Activated CD8-positive, alpha-beta T cell treated with anti-CD3 and anti-CD28 coated beads for 36 hours (primary cell): ENCODE measurements around the gene PLAAT5. TPM values are rescaled to one million over a fixed set of nuclear protein-coding genes. Genes with fewer than 3 reads are reported as not detected.
"Not testable (repeated sequence)": the region's sequence is repeated elsewhere in the genome, so short reads cannot be mapped to it uniquely, and the experiment has no call there.

Experiments used
- ATAC-seq: fragments of 200-7000 bp; cut with Tn5 transposase; one replicate; pipeline ENCODE4 v1.10.0; 2021; ENCODE audit warnings: mild to moderate bottlenecking, moderate library complexity
- CTCF ChIA-PET: fragments of 350-600 bp; sonication (Branson Sonifier 250); formaldehyde crosslinking; loops from one replicate; lab custom pipeline; 2021; ENCODE audit warnings: antibody characterized with exemption; lab: Charles Lee
- POLR2A ChIA-PET: fragments of 350-600 bp; sonication (Branson Sonifier 250); formaldehyde crosslinking; loops from one replicate; lab custom pipeline; 2021; ENCODE audit warnings: antibody characterized with exemption; lab: Charles Lee
- DNase-seq: peaks from one replicate; pipeline ENCODE4 v3.0.0-alpha.2; 2020
- H3K27ac Mint-ChIP-seq: one replicate; pipeline ENCODE4 v1.8.0; 2021; ENCODE audit warnings: mild to moderate bottlenecking, mixed read lengths
- H3K27me3 Mint-ChIP-seq: one replicate; pipeline ENCODE4 v1.8.0; 2021; ENCODE audit warnings: mixed read lengths
- H3K36me3 Mint-ChIP-seq: one replicate; pipeline ENCODE4 v1.8.0; 2021; ENCODE audit warnings: low read depth, mixed read lengths
- H3K4me1 Mint-ChIP-seq: one replicate; pipeline ENCODE4 v1.8.0; 2021; ENCODE audit warnings: low read depth, mixed read lengths
- H3K4me3 Mint-ChIP-seq: one replicate; pipeline ENCODE4 v1.8.0; 2021; ENCODE audit warnings: mild to moderate bottlenecking, moderate library complexity, mixed read lengths
- H3K9me3 Mint-ChIP-seq: one replicate; pipeline ENCODE4 v1.8.0; 2021; ENCODE audit warnings: mixed read lengths
- intact Hi-C: fragments of 100-400 bp; cut with micrococcal nuclease; formaldehyde crosslinking; loops from one replicate; pipeline ENCODE4 v1.10.0; 2022
- total RNA-seq, 2 experiments: library from RNA; stranded (reverse); gene quantifications; one replicate each; pipeline ENCODE4 v1.2.3, GENCODE V29; 2021
- TF ChIP-seq, protein P1 (sequence below): fragments of 200-600 bp; IDR thresholded peaks from one replicate; pipeline ENCODE4 v1.8.0; 2022; ENCODE audit warnings: antibody characterized with exemption, mild to moderate bottlenecking

PLAAT5 gene
- total RNA-seq, 2 experiments from 2014 or later, result 0.16 to 0.29 TPM

DNA sequence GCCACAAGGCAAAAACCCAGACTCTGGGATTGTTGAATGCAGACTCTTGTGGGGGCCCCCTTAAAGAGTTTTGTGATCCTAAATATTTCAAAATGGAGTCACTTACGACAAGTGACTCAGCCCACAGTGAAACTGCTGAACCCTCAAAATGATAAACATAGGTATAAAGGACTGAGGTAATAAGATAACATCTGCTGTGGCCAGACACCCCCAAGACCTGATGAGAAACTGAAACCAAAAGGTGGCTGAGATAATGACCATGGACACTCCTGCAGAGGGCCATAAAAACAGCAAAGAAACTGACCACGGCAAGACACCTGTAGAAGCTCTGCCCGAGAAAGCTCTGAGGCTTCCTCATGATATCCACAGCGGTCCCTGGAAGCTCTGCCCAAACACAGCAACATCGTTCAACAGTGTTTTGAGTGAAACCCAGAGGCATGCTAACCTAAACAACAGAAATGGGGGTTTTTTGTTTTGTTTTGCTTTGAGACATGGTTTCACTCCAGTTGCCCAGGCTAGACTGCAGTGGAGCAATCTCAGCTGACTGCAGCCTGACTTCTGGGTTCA is 44.0 kb upstream of the PLAAT5 start:
- Mint-ChIP-seq H3K4me1 (peaks cover 79% of the 10 kb centered on the region), H3K27me3 (no peaks in the 10 kb centered on the region), H3K27ac (peak overlapping the region; percentile 87), H3K36me3 (no peaks in the 10 kb centered on the region), H3K4me3 (peak overlapping the region; percentile 36), H3K9me3 (no peaks in the 10 kb centered on the region)
- CTCF ChIA-PET, result interaction anchor here (0.7 to 1.6 kb wide), 2 partner anchors 29 to 101 kb away, joined by 3 to 4 read pairs; no protein-coding TSS in a partner anchor
- POLR2A ChIA-PET, result interaction anchor here (0.8 to 6.4 kb wide), 5 partner anchors 17 to 566 kb away, joined by 3 to 107 read pairs (median 5); partner anchors contain the start of gene PLAAT2
- DNase-seq, result peak; percentile 43
- TF ChIP-seq, protein P1, sequence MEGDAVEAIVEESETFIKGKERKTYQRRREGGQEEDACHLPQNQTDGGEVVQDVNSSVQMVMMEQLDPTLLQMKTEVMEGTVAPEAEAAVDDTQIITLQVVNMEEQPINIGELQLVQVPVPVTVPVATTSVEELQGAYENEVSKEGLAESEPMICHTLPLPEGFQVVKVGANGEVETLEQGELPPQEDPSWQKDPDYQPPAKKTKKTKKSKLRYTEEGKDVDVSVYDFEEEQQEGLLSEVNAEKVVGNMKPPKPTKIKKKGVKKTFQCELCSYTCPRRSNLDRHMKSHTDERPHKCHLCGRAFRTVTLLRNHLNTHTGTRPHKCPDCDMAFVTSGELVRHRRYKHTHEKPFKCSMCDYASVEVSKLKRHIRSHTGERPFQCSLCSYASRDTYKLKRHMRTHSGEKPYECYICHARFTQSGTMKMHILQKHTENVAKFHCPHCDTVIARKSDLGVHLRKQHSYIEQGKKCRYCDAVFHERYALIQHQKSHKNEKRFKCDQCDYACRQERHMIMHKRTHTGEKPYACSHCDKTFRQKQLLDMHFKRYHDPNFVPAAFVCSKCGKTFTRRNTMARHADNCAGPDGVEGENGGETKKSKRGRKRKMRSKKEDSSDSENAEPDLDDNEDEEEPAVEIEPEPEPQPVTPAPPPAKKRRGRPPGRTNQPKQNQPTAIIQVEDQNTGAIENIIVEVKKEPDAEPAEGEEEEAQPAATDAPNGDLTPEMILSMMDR, result no peak
- intact Hi-C loops, result no loop called here
- peak; percentile 31 for ATAC-seq

DNA sequence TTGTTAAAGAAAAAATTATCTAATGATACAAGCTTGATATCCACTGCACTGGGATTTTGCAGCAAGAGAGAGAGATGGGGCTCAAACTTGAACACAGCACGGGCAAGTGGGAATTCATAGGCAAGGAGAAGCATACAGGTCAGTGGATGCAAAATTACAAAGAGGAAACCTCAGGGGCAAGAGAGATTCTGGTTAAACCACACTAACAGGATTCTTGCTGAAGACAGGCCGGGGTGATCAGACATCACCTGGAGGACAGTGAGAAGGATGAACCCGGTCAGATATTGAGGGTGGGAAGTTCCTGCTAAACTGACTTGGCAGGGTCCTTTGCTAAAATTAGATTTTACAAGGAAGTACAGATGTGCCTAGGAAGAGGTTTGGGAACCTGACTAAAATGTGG is 43.1 kb upstream of the PLAAT5 start:
- ATAC-seq, result no peak
- Mint-ChIP-seq H3K36me3 (no peaks in the 10 kb centered on the region), H3K27ac (peak overlapping the region; percentile 40), H3K9me3 (no peaks in the 10 kb centered on the region), H3K4me3 (no peak overlapping the region), H3K27me3 (no peaks in the 10 kb centered on the region), H3K4me1 (peaks cover 85% of the 10 kb centered on the region)
- intact Hi-C loops, result no loop called here
- TF ChIP-seq, protein P1, result no peak
- no peak for DNase-seq
- POLR2A ChIA-PET, result interaction anchor here (1.1 to 6.4 kb wide), 2 partner anchors 18 to 25 kb away, joined by 3 to 107 read pairs; no protein-coding TSS in a partner anchor
- CTCF ChIA-PET, result interaction anchor here (1.6 kb wide), 1 partner anchor 102 kb away, joined by 4 read pairs; no protein-coding TSS in a partner anchor

DNA sequence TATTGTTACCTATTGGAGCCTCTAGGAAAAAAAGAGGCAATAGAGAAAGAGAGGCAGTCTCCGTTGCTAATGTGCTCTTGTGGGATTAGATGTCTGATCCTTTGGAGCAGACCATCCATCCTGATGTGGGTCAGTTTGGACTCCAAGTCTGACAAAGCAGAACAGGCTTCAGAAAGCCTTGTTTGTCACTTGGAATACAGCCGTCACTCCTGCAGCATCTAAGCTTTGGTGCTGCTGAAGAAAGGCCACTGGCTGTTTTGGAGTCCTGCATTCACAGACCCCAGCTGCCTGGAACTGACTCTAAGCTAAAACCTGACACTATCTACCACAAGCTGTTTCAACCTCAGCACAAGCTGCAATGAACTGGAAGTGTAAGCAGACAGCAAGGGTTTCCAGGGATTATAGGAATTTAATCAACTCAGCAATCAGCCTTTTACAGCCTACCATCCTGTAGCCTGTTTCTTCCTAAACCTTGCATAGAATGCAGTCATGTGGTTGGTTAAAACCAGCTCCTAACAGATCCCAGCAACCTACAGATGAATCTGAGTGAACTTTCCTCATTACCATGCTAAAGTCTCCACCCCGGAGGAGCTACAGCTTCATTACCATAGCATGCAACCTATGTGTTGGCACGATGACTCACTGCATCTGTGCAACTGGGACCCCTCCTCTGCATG is 42.0 kb upstream of the PLAAT5 start:
- Mint-ChIP-seq H3K36me3 (no peaks in the 10 kb centered on the region), H3K27me3 (no peaks in the 10 kb centered on the region), H3K4me1 (peaks cover 79% of the 10 kb centered on the region), H3K4me3 (no peak overlapping the region), H3K27ac (peak overlapping the region; percentile 48), H3K9me3 (no peaks in the 10 kb centered on the region)
- ATAC-seq (no peak), DNase-seq (no peak)
- POLR2A ChIA-PET, result interaction anchor here (0.8 to 2.7 kb wide), 3 partner anchors 14 to 90 kb away, joined by 3 to 8 read pairs (median 3); no protein-coding TSS in a partner anchor
- TF ChIP-seq, protein P1, result no peak
- intact Hi-C loops, result loop anchor here (2.0 kb wide), 1 partner anchor 34 kb away; no protein-coding TSS in a partner anchor
- CTCF ChIA-PET, result interaction anchor here (0.9 to 1.8 kb wide), 4 partner anchors 15 to 54 kb away, joined by 3 to 6 read pairs (median 4); no protein-coding TSS in a partner anchor

DNA sequence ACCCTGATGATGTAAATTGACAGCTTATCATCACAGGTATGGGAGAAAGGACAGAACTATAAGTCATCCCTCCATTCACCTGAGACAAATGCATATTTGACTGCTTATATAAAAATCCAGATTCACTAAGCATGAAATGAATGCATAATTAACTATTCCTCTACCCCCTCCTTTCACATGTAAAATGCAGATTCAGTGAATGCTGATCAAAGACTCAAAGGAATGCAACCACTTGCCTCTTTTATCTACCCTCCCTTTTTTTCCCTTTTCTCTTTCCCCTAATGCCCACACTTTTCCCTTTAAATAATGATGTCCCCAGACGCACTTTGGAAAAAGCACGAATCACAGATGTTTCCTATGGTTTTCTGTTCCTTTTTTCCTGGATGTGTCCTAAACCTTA is 41.1 kb upstream of the PLAAT5 start:
- no peak for DNase-seq
- Mint-ChIP-seq H3K4me3 (no peak overlapping the region), H3K27ac (peak overlapping the region; percentile 48), H3K9me3 (no peaks in the 10 kb centered on the region), H3K36me3 (no peaks in the 10 kb centered on the region), H3K27me3 (no peaks in the 10 kb centered on the region), H3K4me1 (peaks cover 72% of the 10 kb centered on the region)
- CTCF ChIA-PET, result interaction anchor here (1.1 to 1.8 kb wide), 3 partner anchors 34 to 53 kb away, joined by 3 to 6 read pairs (median 4); no protein-coding TSS in a partner anchor
- intact Hi-C loops, result loop anchor here (2.0 kb wide), 1 partner anchor 35 kb away; no protein-coding TSS in a partner anchor
- no peak for ATAC-seq
- TF ChIP-seq, protein P1, result no peak
- POLR2A ChIA-PET, result interaction anchor here (0.8 to 2.7 kb wide), 2 partner anchors 35 to 91 kb away, joined by 3 to 8 read pairs; no protein-coding TSS in a partner anchor

DNA sequence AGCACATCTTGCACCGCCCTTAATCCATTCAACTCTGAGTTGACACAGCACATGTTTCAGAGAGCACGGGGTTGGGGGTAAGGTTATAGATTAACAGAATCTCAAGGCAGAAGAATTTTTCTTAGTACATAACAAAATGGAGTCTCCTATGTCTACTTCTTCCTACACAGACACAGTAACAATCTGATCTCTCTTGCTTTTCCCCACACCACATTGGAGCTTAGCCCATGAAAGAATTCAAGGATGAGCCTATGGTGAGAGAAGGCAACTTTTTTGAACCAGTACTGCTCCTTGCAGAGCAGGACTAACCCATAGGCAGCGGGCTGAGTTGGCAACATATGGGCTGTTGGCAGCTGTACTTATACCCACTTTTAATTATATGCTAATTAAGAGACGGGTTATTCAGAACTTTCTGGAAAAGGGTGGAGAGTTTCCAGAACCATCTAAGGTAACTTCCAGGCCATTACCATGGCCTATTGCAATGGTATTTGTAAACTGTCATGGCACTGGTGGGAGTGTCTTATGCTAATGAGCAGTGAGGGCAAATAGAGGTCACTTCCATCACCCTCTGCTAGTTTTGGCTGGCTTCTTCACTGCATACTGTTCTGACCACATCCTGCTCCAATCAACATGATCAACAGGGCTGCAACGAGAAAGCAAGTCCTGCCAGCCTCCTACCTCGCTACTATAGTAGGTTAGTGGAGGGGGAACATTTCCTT is 40.3 kb upstream of the PLAAT5 start:
- intact Hi-C loops, H3K4me3 Mint-ChIP-seq, H3K36me3 Mint-ChIP-seq, H3K27me3 Mint-ChIP-seq, H3K9me3 Mint-ChIP-seq: not testable (repeated sequence)
- DNase-seq, result peak; percentile 78
- CTCF ChIA-PET, result interaction anchor here (1.8 kb wide), 1 partner anchor 52 kb away, joined by 6 read pairs; no protein-coding TSS in a partner anchor
- H3K4me1 Mint-ChIP-seq, result peaks cover 66% of the 10 kb centered on the region
- POLR2A ChIA-PET, result interaction anchor here (0.6 to 2.7 kb wide), 2 partner anchors 36 to 140 kb away, joined by 3 to 8 read pairs; partner anchors contain the start of gene ATL3
- peak; percentile 91 for ATAC-seq
- H3K27ac Mint-ChIP-seq, result peak overlapping the region; percentile 55
